HepG2 (cell line): ENCODE measurements around the gene PRXL2A. TPM values are rescaled to one million over a fixed set of nuclear protein-coding genes. Genes with fewer than 3 reads are reported as not detected.

Experiments used
- BRCA1 ChIP-seq: sonication (generic); formaldehyde crosslinking; IDR thresholded peaks from 2 replicates; pipeline ENCODE4 v1.4.0; 2020; ENCODE audit warnings: missing genetic modification reagents
- GATAD1 ChIP-seq: IDR thresholded peaks from 2 replicates; pipeline ENCODE4 v1.6.1; 2016; ENCODE audit warnings: missing genetic modification reagents, missing compliant biosample characterization
- HNF1A ChIP-seq, 2 experiments: sonication (generic) in 1 of 2; formaldehyde crosslinking in 1 of 2; IDR thresholded peaks; 2 replicates each; pipeline versions ENCODE4 v1.4.0 to v1.6.1; 2016 to 2020; ENCODE audit warnings: borderline replicate concordance in 1 of 2, low read depth in 1 of 2, mild to moderate bottlenecking in 1 of 2, missing genetic modification reagents in 1 of 2
- ISX ChIP-seq: sonication (generic); formaldehyde crosslinking; conservative IDR thresholded peaks from 2 replicates; pipeline ENCODE4 v1.5.0; 2020; ENCODE audit warnings: missing genetic modification reagents
- NR2F6 ChIP-seq, 2 experiments: IDR thresholded peaks; 2 replicates each; pipeline ENCODE4 v1.6.1; 2016; ENCODE audit warnings: antibody characterized with exemption in 1 of 2, mild to moderate bottlenecking in 1 of 2
- PAF1 ChIP-seq: IDR thresholded peaks from 2 replicates; pipeline ENCODE4 v1.6.1; 2016; ENCODE audit warnings: missing genetic modification reagents, missing compliant biosample characterization
- PLRG1 ChIP-seq: fragments of 450-650 bp; conservative IDR thresholded peaks from 2 replicates; pipeline ENCODE4 v1.6.1; 2016
- SRSF1 ChIP-seq: fragments of 200-400 bp; formaldehyde crosslinking; optimal IDR thresholded peaks from 2 replicates; pipeline ENCODE3; 2017; ENCODE audit warnings: mild to moderate bottlenecking, low read depth, low read length, moderate library complexity
- ZBTB34 ChIP-seq: sonication (generic); formaldehyde crosslinking; IDR thresholded peaks from 2 replicates; pipeline ENCODE4 v1.8.0; 2022; ENCODE audit warnings: mild to moderate bottlenecking, missing genetic modification reagents
- ZNF256 ChIP-seq: sonication (generic); formaldehyde crosslinking; conservative IDR thresholded peaks from 2 replicates; pipeline ENCODE4 v1.4.0; 2020; ENCODE audit warnings: missing genetic modification reagents
- ZNF280D ChIP-seq: sonication (generic); formaldehyde crosslinking; IDR thresholded peaks from 2 replicates; pipeline ENCODE4 v1.5.1; 2020; ENCODE audit warnings: mild to moderate bottlenecking, missing genetic modification reagents
- ZNF615 ChIP-seq: sonication (generic); formaldehyde crosslinking; IDR thresholded peaks from 2 replicates; pipeline ENCODE4 v1.5.0; 2020; ENCODE audit warnings: mild to moderate bottlenecking, missing genetic modification reagents, borderline replicate concordance
- ZNF784 ChIP-seq: sonication (generic); formaldehyde crosslinking; IDR thresholded peaks from 2 replicates; pipeline ENCODE4 v1.5.1; 2020; ENCODE audit warnings: missing genetic modification reagents, mild to moderate bottlenecking, borderline replicate concordance
- polyA plus RNA-seq, 8 experiments: library from polyadenylated mRNA; depleted of rRNA in 3 of 8; stranded (reverse) in 7 of 8; unstranded in 1 of 8; fragments of >200 nt; fragmentation: Illumina TruSeq in 4 of 8; extraction: Trizol in 4 of 8; gene quantifications; 2 replicates each; pipeline versions ENCODE4 v1.2.1 to v1.2.3, GENCODE V29; 2011 to 2016; ENCODE audit warnings: low read depth in 4 of 8, missing spikeins in 1 of 8, mixed read lengths in 1 of 8; ENCODE audit not compliant: insufficient read depth in 1 of 8
- total RNA-seq, 5 experiments: library from RNA; depleted of rRNA; stranded (reverse); fragments of >200 nt; fragmentation: Illumina TruSeq; extraction: Trizol; gene quantifications; 2 replicates each; pipeline ENCODE4 v1.2.3, GENCODE V29; 2016; ENCODE audit warnings: low read depth in 1 of 5
- TF ChIP-seq, protein P1 (sequence below): sonication (generic); formaldehyde crosslinking; IDR thresholded peaks from 2 replicates; pipeline ENCODE4 v1.4.0; 2020; ENCODE audit warnings: low read depth, mild to moderate bottlenecking, missing genetic modification reagents
- TF ChIP-seq, protein P2 (sequence below): IDR thresholded peaks from 2 replicates; pipeline ENCODE4 v1.6.1; 2012; ENCODE audit warnings: low read length, improper control_type of control experiment

PRXL2A gene
- total and polyA plus RNA-seq, 2 of the 13 experiments (the other 11 are each of a cell fraction or from before 2014, with no cell fraction given) = 43.9 to 79.9 TPM

DNA sequence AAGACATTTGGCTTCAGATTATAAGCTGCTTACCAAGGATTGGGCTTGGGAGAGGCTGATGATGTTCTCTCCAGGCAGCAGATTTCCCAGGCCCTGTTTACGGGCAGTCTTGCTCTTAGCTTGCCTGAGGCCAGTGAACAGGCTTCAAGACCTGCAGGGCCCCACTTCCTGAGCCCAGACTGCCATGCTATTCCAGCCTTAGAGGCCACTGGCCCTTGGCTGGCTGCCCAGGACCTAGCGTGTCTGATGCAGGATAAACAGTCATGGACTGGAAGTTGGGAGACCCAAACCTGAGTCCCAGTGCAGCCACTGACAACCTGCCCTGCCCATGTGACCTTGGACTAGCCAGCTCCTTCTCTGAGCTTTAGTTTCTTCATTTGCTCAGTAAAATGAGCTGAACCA lies 2.9 kb downstream of the PRXL2A start (continued):
- TF ChIP-seq ZNF280D = no peak
- TF ChIP-seq, protein P1, sequence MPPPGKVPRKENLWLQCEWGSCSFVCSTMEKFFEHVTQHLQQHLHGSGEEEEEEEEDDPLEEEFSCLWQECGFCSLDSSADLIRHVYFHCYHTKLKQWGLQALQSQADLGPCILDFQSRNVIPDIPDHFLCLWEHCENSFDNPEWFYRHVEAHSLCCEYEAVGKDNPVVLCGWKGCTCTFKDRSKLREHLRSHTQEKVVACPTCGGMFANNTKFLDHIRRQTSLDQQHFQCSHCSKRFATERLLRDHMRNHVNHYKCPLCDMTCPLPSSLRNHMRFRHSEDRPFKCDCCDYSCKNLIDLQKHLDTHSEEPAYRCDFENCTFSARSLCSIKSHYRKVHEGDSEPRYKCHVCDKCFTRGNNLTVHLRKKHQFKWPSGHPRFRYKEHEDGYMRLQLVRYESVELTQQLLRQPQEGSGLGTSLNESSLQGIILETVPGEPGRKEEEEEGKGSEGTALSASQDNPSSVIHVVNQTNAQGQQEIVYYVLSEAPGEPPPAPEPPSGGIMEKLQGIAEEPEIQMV = no peak
- TF ChIP-seq ISX = no peak
- TF ChIP-seq SRSF1 = no peak
- no peak for TF ChIP-seq PAF1 (CRISPR knock-in tag)
- TF ChIP-seq HNF1A (IDR thresholded peaks at IDR 0.05; ENCODE audit: low read depth) = no peak
- TF ChIP-seq HNF1A (CRISPR knock-in tag; IDR thresholded peaks at IDR 0.05; ENCODE audit: borderline replicate concordance) = no peak
- TF ChIP-seq PLRG1 = no peak
- no peak for TF ChIP-seq ZNF784
- TF ChIP-seq BRCA1 (CRISPR knock-in tag) = no peak
- TF ChIP-seq, protein P2, sequence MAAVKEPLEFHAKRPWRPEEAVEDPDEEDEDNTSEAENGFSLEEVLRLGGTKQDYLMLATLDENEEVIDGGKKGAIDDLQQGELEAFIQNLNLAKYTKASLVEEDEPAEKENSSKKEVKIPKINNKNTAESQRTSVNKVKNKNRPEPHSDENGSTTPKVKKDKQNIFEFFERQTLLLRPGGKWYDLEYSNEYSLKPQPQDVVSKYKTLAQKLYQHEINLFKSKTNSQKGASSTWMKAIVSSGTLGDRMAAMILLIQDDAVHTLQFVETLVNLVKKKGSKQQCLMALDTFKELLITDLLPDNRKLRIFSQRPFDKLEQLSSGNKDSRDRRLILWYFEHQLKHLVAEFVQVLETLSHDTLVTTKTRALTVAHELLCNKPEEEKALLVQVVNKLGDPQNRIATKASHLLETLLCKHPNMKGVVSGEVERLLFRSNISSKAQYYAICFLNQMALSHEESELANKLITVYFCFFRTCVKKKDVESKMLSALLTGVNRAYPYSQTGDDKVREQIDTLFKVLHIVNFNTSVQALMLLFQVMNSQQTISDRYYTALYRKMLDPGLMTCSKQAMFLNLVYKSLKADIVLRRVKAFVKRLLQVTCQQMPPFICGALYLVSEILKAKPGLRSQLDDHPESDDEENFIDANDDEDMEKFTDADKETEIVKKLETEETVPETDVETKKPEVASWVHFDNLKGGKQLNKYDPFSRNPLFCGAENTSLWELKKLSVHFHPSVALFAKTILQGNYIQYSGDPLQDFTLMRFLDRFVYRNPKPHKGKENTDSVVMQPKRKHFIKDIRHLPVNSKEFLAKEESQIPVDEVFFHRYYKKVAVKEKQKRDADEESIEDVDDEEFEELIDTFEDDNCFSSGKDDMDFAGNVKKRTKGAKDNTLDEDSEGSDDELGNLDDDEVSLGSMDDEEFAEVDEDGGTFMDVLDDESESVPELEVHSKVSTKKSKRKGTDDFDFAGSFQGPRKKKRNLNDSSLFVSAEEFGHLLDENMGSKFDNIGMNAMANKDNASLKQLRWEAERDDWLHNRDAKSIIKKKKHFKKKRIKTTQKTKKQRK = no peak
- no peak for TF ChIP-seq ZNF256 (CRISPR knock-in tag)
- no peak for TF ChIP-seq ZBTB34 (CRISPR knock-in tag)
- TF ChIP-seq ZNF615 = no peak
- TF ChIP-seq NR2F6 (IDR thresholded peaks at IDR 0.05) = no peak
- no peak for TF ChIP-seq NR2F6 (CRISPR knock-in tag; IDR thresholded peaks at IDR 0.05)
- no peak for TF ChIP-seq GATAD1 (CRISPR knock-in tag)
